ENCODE measurements around the gene C10orf105. TPM values are rescaled to one million over a fixed set of nuclear protein-coding genes. Genes with fewer than 3 reads are reported as not detected.
A peak's percentile ranks its signal among the peaks of the same experiment; 100 is the strongest.

C10orf105 gene
- total RNA-seq, 3 donors from 2014 or later, result 0.10 TPM; not detected in 2

DNA sequence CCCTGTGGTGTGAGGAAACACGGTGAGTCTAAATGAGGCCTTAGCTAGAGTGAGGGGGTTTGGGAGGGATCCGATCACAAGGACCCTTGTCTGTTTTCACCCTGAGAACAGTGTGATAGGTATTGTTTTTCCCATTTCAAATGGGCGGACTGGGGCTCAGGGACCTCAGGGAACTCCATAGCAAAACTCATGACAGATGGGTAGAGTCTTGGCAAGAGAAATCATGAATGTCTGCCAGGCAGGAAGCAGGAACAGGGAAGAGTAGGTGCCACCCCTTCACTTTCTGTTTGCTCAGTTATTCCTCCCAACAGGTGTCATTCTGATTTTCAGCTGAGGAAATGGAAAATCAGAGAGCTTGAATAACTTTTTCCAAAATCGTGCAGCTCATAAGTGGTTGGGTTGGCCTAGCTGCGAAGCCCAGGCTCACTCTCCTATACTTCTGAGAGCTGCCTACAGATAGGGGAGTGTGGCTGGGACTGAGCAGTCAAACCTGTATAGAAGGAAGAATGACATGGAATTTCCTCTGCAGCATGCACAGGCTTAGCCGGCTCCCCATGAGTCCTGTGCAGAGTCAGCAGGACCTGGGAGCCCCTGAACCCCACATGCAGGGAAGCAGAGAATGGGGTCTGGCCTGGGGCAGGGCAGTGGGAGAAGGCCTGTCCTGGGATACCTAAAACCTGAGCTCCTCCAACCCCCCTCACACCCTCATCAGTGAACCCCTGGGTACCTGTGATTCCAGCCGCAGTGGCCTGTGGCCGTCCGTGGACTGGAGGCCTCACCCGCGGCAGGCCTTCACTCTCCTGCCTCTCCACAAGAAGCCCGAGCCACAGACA, 17.6 kb upstream of the C10orf105 start:
- H3K4me1 ChIP-seq (ENCODE audit: low read depth), result peaks cover 30% of the 10 kb centered on the region
- H3K36me3 ChIP-seq (ENCODE audit: low read depth), result no peaks in the 10 kb centered on the region
- DNase-seq (peak in 2 of 3 donors; percentile 27 to 81), ATAC-seq (peak; percentile 85)
- H3K4me3 ChIP-seq, result no peak overlapping the region
- intact Hi-C loops (cut with DNase I, micrococcal nuclease), result no loop called here
- no peaks in the 10 kb centered on the region for H3K9me3 ChIP-seq
- TF ChIP-seq, protein P1, sequence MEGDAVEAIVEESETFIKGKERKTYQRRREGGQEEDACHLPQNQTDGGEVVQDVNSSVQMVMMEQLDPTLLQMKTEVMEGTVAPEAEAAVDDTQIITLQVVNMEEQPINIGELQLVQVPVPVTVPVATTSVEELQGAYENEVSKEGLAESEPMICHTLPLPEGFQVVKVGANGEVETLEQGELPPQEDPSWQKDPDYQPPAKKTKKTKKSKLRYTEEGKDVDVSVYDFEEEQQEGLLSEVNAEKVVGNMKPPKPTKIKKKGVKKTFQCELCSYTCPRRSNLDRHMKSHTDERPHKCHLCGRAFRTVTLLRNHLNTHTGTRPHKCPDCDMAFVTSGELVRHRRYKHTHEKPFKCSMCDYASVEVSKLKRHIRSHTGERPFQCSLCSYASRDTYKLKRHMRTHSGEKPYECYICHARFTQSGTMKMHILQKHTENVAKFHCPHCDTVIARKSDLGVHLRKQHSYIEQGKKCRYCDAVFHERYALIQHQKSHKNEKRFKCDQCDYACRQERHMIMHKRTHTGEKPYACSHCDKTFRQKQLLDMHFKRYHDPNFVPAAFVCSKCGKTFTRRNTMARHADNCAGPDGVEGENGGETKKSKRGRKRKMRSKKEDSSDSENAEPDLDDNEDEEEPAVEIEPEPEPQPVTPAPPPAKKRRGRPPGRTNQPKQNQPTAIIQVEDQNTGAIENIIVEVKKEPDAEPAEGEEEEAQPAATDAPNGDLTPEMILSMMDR (IDR thresholded peaks at IDR 0.05), result no peak

DNA sequence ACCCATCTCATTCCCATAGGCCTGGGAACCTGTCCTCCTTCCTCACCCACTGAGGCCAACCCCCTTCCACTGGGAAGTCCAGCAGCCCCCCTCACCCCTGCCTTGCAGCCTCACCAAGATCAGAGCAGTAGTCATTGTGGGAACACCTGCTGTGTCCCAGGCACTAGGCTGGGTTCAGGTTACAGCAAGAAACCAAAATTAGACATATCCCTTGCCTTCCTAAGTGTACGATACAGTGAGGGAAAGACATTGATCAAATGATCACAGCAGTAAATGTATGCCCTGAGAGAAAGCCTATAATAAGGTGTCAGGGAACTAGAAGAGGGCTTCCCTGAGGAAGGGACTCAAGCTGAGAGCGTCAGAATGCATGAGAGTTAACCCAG, 17.0 kb upstream of the C10orf105 start:
- intact Hi-C loops (cut with DNase I, micrococcal nuclease), result no loop called here
- no peaks in the 10 kb centered on the region for H3K9me3 ChIP-seq
- H3K36me3 ChIP-seq (ENCODE audit: low read depth), result no peaks in the 10 kb centered on the region
- TF ChIP-seq, protein P1 (IDR thresholded peaks at IDR 0.05), result no peak
- DNase-seq (no peak), ATAC-seq (peak; percentile 2)
- H3K4me3 ChIP-seq, result no peak overlapping the region
- H3K4me1 ChIP-seq (ENCODE audit: low read depth), result peaks cover 26% of the 10 kb centered on the region

DNA sequence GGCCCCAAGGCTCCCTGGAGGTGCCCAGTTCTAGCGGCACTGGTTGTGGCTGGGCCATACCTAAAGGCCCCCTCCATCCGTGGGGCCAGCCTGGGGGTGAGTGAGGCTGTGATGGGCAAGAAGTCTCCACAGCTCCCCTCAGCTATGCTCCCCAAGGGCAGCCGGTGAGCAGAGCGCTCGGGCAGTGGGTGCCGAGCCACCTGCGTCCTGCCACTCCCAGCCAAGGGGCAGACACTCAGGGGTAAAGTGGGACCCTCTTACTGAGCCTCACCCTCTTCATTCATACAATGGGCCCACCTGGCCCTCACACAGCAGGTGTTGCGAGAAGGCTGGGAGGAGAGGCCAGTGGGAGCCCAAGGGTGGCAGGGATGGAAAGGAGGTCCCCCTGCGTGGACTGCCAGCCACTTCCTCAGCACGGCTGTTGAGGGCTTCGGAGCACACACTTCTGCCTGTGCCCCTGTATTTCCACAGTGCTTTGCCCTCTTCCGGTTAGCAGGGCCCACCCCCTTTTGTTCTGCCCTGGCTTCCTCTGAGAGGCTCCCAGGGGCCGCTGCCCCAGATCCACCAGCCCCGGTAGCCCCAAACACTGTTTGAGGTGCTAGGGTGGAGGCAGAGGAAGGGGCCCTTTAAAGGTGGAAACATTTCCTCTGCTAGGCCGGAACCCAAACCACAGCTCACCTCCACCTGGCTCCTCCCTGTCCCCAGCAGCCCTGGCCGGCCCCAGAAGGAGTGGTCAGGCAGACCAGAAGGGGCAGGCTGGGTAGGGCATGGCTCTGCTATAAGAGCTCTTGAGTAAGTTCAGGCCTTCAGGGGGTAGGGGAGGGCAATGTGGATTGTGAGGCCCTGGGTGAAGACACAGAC, 16.4 kb upstream of the C10orf105 start:
- Histone ChIP-seq H3K9me3 (no peaks in the 10 kb centered on the region), H3K36me3 (ENCODE audit: low read depth) (no peaks in the 10 kb centered on the region), H3K4me1 (ENCODE audit: low read depth) (peaks cover 26% of the 10 kb centered on the region), H3K4me3 (no peak overlapping the region)
- TF ChIP-seq, protein P1 (IDR thresholded peaks at IDR 0.05), result no peak
- ATAC-seq (peak; percentile 75), DNase-seq (peak in 2 of 3 donors; percentile 71 to 83)
- intact Hi-C loops (cut with DNase I, micrococcal nuclease), result no loop called here

DNA sequence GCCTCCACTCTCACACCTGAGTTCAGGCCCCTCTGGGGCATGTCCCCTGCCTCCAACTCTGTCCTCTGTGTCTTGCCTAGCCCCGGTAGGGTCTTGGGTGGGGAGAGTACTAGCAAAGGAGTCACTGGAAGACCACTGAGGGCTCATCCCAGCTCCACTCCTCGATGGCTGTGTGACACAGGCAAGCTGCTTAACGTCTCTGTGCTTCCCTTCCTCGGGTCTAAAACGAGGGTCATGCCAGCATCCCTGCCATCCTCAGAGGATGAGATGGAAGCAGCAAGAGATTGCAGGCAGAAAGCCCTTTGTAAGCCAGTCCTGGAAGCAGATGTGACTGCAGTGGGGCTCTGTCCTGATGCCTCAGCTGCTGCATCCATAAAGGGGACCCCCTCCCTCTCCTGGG, 15.2 kb upstream of the C10orf105 start:
- intact Hi-C loops (cut with DNase I, micrococcal nuclease), result no loop called here
- Histone ChIP-seq H3K4me1 (ENCODE audit: low read depth) (peaks cover 28% of the 10 kb centered on the region), H3K36me3 (ENCODE audit: low read depth) (no peaks in the 10 kb centered on the region), H3K4me3 (no peak overlapping the region), H3K9me3 (no peaks in the 10 kb centered on the region)
- DNase-seq, result no peak
- TF ChIP-seq, protein P1 (IDR thresholded peaks at IDR 0.05), result no peak
- no peak for ATAC-seq

DNA sequence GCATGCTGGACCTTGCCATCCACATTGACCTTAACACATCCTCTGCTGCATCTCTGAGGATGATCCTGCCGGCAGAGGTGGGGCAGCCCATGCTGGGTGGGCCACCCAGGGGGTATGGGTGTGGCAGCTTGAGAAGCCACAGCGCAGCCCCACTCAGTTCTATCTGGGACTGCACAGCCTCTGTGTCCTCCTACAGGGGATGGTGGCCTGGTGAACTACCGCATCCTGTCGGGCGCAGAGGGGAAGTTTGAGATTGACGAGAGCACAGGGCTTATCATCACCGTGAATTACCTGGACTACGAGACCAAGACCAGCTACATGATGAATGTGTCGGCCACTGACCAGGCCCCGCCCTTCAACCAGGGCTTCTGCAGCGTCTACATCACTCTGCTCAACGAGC, 12.2 kb upstream of the C10orf105 start:
- Histone ChIP-seq H3K9me3 (no peaks in the 10 kb centered on the region), H3K4me3 (no peak overlapping the region), H3K36me3 (ENCODE audit: low read depth) (no peaks in the 10 kb centered on the region), H3K4me1 (ENCODE audit: low read depth) (peaks cover 47% of the 10 kb centered on the region)
- TF ChIP-seq, protein P1 (IDR thresholded peaks at IDR 0.05), result no peak
- intact Hi-C loops (cut with DNase I, micrococcal nuclease), result no loop called here
- peak in 1 of 3 donors; percentile 33 for DNase-seq
- ATAC-seq, result no peak
